Ramos (cell line): Measurements from ENCODE around the gene POPDC2.

Experiments
- in situ Hi-C: fragments of 300-500 bp; cut with MboI; formaldehyde crosslinking; loops from one replicate; pipeline ENCODE4 v1.14.3; 2022; ENCODE audit warnings: low sequenced_read_pairs; ENCODE audit not compliant: unreplicated experiment

POPDC2 gene

GRCh38 chr3:119673875-119674274, 13.5 kb upstream of the POPDC2 start:
- in situ Hi-C loops = no loop called here

GRCh38 chr3:119672776-119673175, 12.4 kb upstream of the POPDC2 start:
- in situ Hi-C loops = no loop called here

DNA sequence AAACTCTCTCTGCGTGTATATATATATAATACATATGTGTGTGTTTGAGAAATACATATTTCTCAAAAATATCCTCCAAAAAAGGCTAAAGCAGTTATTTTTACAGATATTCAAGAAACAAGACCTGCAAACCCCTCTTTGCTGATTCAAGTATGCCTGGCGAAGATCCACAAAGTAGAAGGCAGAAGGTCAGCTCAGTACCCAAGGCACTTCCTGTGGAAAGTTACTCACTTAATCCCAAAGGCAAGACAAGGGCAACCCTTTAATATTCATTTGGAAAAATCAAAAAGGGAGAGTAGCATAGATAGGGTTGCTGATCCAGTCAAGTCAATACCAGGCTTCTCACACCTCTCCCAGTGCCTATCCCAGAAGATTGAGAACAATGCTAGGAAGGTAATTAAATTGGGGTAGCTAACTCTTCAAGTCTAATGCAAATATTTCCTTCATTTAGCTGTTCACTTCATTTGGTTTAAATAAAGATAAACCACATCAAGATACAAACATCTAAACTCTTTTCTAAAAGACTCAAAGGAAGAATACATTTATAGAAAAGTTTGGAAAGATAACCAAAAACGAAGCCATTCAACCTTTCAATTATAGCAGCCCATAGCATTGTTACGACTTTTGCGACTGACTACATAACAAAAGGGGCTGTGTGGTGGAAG, 9.6 kb upstream of the POPDC2 start:
- in situ Hi-C loops = no loop called here

DNA sequence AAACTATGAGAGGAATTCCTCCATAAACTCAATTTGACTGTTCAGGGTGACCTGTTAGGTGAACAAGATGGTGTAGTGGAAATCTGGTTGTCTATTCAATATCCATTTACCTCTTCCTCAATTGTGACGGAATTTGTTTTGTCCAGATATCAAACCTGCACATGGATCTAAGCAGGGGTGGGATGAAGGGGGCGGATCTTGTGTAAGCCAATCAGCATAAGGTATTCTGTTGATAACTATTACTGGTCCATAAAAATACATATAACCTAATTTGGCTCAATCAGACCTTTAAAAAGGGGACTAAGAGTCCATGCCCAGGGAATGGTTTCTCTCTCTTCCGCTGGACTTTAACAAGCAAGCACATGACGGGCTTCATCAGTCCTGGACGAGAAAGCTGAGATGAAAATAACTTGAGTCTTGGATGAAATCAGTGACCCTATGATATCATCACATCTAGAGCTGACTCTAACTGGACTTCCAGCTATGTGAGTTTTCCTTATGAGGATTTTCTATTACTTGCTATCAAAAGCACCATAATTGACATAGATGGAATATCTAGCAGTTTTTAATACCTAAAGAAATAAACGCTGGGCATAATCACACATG, 5.7 kb upstream of the POPDC2 start:
- in situ Hi-C loops = no loop called here

- in situ Hi-C loops = no loop called here
Observed at GRCh38 chr3:119664850-119665379, 4.5 kb upstream of the POPDC2 start.

DNA sequence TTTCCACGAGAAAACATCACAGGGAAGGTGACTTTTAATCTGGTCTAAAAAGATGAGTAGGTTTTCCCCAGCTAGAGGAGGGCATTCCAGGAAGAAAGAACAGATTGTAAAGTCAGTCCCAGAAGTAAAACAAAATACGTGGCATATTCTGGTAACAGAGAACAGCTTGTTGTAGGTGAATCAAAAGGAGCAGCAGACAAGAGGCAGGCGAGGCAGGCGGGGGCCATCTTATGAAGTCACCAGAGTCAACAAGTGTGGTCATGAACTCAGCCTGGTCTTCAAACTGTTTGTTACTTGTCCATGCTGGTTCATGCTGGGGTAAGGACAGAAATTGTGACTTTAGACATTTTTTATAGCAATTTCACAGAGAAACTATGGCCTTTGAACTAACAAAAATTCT, 4.0 kb upstream of the POPDC2 start:
- in situ Hi-C loops = no loop called here

GRCh38 chr3:119663885-119664284, 3.5 kb upstream of the POPDC2 start:
- in situ Hi-C loops = no loop called here

DNA sequence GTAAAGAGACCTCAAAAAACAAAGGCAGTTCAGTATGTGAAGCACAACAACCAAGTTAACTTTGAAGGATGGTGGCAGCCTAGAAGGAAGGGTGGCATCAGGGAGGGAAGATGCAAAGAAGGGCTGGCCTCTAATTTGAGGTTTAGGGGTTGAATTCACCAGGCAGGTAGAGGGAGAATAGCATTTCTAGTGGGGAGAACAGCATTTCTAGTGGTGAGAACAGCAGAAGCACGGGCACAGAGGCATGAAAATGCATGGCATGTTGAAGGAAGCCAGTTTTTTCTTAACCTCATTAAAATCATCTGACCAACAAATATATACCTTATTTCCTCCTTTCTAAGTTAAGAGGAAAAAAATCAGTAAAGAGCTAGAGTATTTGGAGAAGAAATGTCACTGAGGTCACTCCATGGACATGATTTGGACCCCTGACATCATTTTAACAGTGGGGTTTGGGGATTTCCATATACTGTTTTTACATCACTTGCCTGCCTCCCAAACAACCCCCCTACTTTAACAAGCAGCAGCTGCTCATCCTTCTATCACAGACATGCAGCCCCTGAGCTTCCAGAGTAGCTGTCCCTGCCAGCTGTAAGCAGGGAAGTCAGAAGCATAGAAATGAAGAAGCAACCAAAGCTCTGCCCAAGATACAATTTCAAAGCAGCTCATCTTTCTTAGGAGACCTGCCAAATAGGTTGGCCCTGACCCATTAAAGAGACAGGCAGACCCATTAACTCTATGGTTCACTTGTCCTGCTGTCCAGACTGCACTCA, 2.4 kb upstream of the POPDC2 start:
- in situ Hi-C loops = no loop called here

DNA sequence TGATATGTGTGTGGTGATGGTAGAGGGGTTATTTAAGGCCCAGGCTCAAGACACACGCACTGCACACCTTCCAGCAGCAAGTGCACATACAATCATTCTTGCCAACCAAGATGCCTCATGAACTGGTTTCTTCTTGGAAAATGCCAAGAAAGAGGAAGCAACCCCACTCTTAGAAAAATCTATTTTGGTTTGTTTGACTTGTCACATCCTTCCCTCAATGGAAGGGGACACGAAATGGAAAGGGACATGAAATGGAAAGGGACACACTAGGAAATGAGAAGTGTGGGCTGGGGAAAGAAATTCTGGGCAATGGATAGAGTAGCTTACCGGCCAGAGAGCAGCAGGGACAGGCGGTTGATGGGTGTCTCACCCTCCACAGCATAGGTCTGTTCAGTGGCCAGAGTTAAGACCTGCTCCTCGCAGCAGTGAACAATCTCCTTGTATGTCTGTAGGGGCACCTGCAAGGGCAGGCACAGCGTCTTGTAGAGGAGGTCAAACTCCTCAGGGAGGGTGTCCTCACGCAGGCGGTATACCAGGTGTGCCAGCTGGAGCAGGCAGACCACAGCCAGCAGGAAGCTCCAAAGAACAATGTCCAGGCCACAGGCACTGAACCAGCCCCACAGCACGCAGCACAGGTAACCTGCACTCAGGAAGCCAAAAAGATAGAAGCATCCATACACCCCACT, 640 bp downstream of the POPDC2 start:
- in situ Hi-C loops = no loop called here

- in situ Hi-C loops = no loop called here
Observed at GRCh38 chr3:119658994-119659393, 1.4 kb downstream of the POPDC2 start.

- in situ Hi-C loops = no loop called here
Observed at GRCh38 chr3:119657887-119658702, 2.3 kb downstream of the POPDC2 start.

DNA sequence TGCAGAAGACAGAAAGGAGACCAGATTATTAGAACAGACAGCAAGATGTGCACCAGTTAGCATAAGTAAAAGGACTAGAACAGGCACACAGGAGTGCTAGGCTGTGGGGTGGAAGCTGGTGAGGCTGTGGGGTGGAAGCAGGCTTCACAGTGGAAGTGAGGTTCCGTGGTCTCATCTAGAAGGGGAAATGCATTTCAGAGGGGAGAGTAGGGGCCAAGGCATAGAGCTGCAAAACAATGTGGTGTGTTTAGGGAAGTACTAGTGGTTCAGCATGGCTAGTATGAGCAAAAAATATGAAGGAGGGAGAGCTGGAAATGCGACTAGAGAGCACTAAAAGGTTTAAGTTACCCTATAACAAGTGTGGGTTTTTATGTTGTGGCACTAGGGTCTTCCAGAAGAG, 6.5 kb downstream of the POPDC2 start:
- in situ Hi-C loops = no loop called here

DNA sequence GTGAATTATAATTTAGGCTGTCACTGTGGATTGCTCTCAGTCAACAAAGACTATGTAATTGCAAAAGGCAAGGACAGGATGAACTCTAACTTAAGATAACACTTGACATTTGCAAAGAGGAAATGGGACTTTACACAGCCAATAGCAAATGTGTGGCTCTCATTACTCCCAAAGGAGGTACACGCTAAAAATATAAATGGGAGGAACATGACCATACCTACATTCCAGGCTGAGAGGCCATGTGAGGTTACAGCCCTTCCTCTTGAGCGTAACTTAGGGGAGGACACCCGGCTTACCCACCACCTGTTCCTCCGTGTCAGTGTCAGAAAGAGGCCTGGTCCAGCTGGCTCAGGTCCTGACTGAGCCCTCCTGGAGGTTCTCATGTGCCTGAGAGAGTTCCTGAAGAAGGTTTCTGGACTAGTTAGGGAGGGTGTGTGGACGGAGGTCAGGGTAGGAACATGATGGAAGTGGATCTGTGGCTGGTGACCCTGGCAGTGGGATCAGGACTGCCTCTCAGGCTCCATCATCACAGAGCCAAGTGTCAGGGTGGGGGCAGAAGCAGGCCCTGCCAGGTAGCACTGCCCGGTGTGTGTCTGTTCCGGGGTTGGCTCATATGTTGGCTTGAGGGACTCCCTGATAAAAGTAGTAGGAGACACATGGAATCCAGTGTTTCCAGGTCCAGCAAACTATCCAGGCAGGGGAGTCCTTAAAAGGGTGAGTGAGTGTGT, 7.9 kb downstream of the POPDC2 start:
- in situ Hi-C loops = no loop called here

GRCh38 chr3:119649761-119650160, 10.6 kb downstream of the POPDC2 start:
- in situ Hi-C loops = no loop called here

- in situ Hi-C loops = no loop called here
Observed at GRCh38 chr3:119647843-119648575, 12.4 kb downstream of the POPDC2 start.

DNA sequence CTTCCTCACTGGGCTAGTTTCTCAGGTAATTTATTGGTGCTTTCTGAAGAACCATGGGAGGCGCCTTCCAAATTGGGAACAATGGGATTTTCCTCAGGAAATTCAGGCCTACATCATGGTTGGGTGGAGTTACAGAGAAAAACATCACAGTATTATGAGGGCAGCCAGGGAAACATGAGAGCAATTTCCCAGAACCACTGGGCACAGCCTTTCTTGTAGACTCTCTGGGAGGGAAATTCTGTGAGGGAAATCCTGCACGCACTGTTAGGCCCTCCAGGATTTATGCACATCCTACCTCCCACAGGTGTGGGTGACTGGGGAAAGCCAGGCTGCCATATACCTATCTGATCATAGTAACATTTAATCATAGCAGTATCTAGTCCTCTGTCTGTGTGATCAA, 13.2 kb downstream of the POPDC2 start:
- in situ Hi-C loops = no loop called here

DNA sequence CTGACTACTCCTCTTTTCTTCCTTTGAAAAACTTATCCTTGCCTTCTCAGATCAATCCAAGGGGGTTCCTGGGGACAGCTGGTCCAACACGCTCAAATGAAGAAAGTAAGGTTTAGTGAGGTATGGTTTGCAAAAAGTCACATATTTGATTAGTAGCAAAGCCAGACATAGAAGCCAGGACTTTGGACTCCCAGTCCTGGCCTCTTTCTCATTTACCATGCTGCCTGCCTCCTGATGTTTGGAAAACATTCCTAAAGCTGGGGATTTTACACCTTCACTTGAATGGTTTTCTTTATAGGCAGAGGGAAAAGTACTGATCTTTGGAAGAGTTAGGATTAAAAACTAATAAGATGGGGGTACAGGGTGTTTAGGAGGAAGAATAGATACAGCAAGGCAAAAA, 14.6 kb downstream of the POPDC2 start:
- in situ Hi-C loops = no loop called here

GRCh38 chr3:119644481-119644880, 15.9 kb downstream of the POPDC2 start:
- in situ Hi-C loops = no loop called here

- in situ Hi-C loops = no loop called here
Observed at GRCh38 chr3:119643528-119643927, 16.9 kb downstream of the POPDC2 start.
